HCT116 (cell line): ENCODE data around the gene PRKCZ. TPM values are rescaled to one million over a fixed set of nuclear protein-coding genes. Genes with fewer than 3 reads are reported as not detected.
A peak's percentile ranks its signal among the peaks of the same experiment; 100 is the strongest.

Source experiments
- ATAC-seq: fragments of 200-7000 bp; cut with Tn5 transposase; 2 replicates; pipeline ENCODE4 v1.9.1; 2020; ENCODE audit warnings: mild to moderate bottlenecking, moderate library complexity
- BruUV-seq: library from RNA; stranded (reverse); fragments of 400-500 nt; replicated peaks from 2 replicates; lab custom pipeline; 2021; lab: Mats Ljungman, UMichigan
- CTCF ChIA-PET: fragments of 300-600 bp; sonication (Branson Sonifier 250); formaldehyde crosslinking; loops from one replicate; lab custom pipeline; 2021; ENCODE audit warnings: antibody characterized with exemption; lab: Charles Lee
- POLR2A ChIA-PET: fragments of 300-600, 350-600 bp; sonication (Branson Sonifier 250); formaldehyde crosslinking; loops from one replicate; lab custom pipeline; 2021; ENCODE audit warnings: antibody characterized with exemption; lab: Charles Lee
- RAD21 ChIA-PET, 2 experiments: fragments of 300-600 bp; sonication (Branson Sonifier 250); formaldehyde crosslinking; loops; one replicate each; lab custom pipeline; 2023; ENCODE audit warnings: low total read pairs in 2 of 2; ENCODE audit not compliant: uncharacterized antibody in 2 of 2, unreplicated experiment in 2 of 2, low non-redundant PET in 1 of 2; lab: Charles Lee
- DNase-seq: peaks from one replicate; pipeline ENCODE4 v3.0.0-alpha.2; 2010; ENCODE audit warnings: low read depth, low spot score
- H2AFZ ChIP-seq: fragments of 200-600 bp; shearing (Covaris generic), sonication (generic); 2 replicates; pipeline ENCODE4 v1.6.1; 2017; ENCODE audit warnings: low read depth, mixed run types, mixed read lengths, antibody characterized with exemption, low read length; ENCODE audit not compliant: poor library complexity, severe bottlenecking
- H3K27ac ChIP-seq: 2 replicates; pipeline ENCODE4 v1.5.1; 2012; ENCODE audit warnings: low read depth, low read length
- H3K27me3 ChIP-seq: fragments of 200-600 bp; sonication (generic); 2 replicates; pipeline ENCODE4 v1.6.1; 2016; ENCODE audit warnings: mixed run types, low read length, mixed read lengths; ENCODE audit not compliant: insufficient read depth
- H3K36me3 ChIP-seq, 2 experiments: fragments of 200-500 bp in 1 of 2; fragments of 200-600 bp in 1 of 2; sonication (Bioruptor generic) in 1 of 2; sonication (generic) in 1 of 2; 2 replicates each; pipeline versions ENCODE4 v1.5.1 to v1.6.1; 2014 to 2016; ENCODE audit warnings: low read length in 2 of 2, inconsistent platforms in 1 of 2, mixed read lengths in 1 of 2, mixed run types in 1 of 2; ENCODE audit not compliant: insufficient read depth in 2 of 2, control insufficient read depth in 1 of 2
- H3K4me1 ChIP-seq, 2 experiments: fragments of 200-600 bp in 1 of 2; sonication (generic) in 1 of 2; 2 replicates each; pipeline versions ENCODE4 v1.5.1 to v1.6.1; 2012 to 2017; ENCODE audit warnings: low read length in 2 of 2, inconsistent platforms in 1 of 2, mild to moderate bottlenecking in 1 of 2, mixed read lengths in 1 of 2, mixed run types in 1 of 2, moderate library complexity in 1 of 2; ENCODE audit not compliant: insufficient read depth in 2 of 2, control insufficient read depth in 1 of 2
- H3K4me2 ChIP-seq: fragments of 200-600 bp; sonication (generic); 2 replicates; pipeline ENCODE4 v1.6.1; 2017; ENCODE audit warnings: mixed run types, low read length, mixed read lengths
- H3K4me3 ChIP-seq, 2 experiments: fragments of 200-600 bp in 1 of 2; sonication (generic) in 1 of 2; replicated peaks in 1 of 2; 2 replicates each; pipeline ENCODE4 v1.5.1; 2011 to 2016; ENCODE audit warnings: low read length in 2 of 2, control low read depth in 1 of 2, low read depth in 1 of 2, mild to moderate bottlenecking in 1 of 2, mixed read lengths in 1 of 2, mixed run types in 1 of 2
- H3K79me2 ChIP-seq: fragments of 200-600 bp; sonication (generic); 2 replicates; pipeline ENCODE4 v1.6.1; 2017; ENCODE audit warnings: mild to moderate bottlenecking, mixed run types, low read length, moderate library complexity, mixed read lengths; ENCODE audit not compliant: insufficient read depth
- H3K9ac ChIP-seq: fragments of 200-600 bp; sonication (generic); 2 replicates; pipeline ENCODE4 v1.6.1; 2016; ENCODE audit warnings: low read length, mixed read lengths
- H3K9me2 ChIP-seq: fragments of 200-600 bp; sonication (generic), shearing (Covaris generic); 2 replicates; pipeline ENCODE4 v1.6.1; 2017; ENCODE audit warnings: mixed run types, mild to moderate bottlenecking, moderate library complexity; ENCODE audit not compliant: insufficient read depth
- H3K9me3 ChIP-seq, 2 experiments: fragments of 200-500 bp in 1 of 2; fragments of 200-600 bp in 1 of 2; sonication (Bioruptor generic) in 1 of 2; sonication (generic) in 1 of 2; 2 replicates each; pipeline ENCODE4 v1.6.1; 2014 to 2017; ENCODE audit warnings: low read length in 2 of 2, mixed read lengths in 2 of 2, inconsistent platforms in 1 of 2, low read depth in 1 of 2, mild to moderate bottlenecking in 1 of 2, mixed run types in 1 of 2, moderate library complexity in 1 of 2; ENCODE audit not compliant: control insufficient read depth in 1 of 2, insufficient read depth in 1 of 2
- H4K20me1 ChIP-seq: fragments of 200-600 bp; sonication (generic), shearing (Covaris generic); 2 replicates; pipeline ENCODE4 v1.6.1; 2017; ENCODE audit warnings: mixed run types, mild to moderate bottlenecking, moderate library complexity; ENCODE audit not compliant: insufficient read depth
- CBX3 ChIP-seq: IDR thresholded peaks from 2 replicates; pipeline ENCODE4 v1.6.1; 2012; ENCODE audit warnings: low read depth
- CEBPB ChIP-seq: IDR thresholded peaks from 2 replicates; pipeline ENCODE4 v1.6.1; 2012; ENCODE audit warnings: low read depth
- EZH2phosphoT487 ChIP-seq: fragments of 200-600 bp; IDR thresholded peaks from 2 replicates; pipeline ENCODE4 v1.6.1; 2018; ENCODE audit warnings: antibody characterized with exemption, borderline replicate concordance
- RAD21 ChIP-seq: IDR thresholded peaks from 2 replicates; pipeline ENCODE4 v1.6.1; 2012; ENCODE audit warnings: low read depth, mild to moderate bottlenecking
- SIN3A ChIP-seq: IDR thresholded peaks from 2 replicates; pipeline ENCODE4 v1.6.1; 2012; ENCODE audit warnings: low read depth
- ZNF274 ChIP-seq: fragments of 200-500 bp; sonication (Bioruptor generic); IDR thresholded peaks from 2 replicates; pipeline ENCODE4 v1.6.1; 2014; ENCODE audit warnings: mild to moderate bottlenecking, low read depth, low read length, inconsistent platforms
- intact Hi-C: fragments of 100-400 bp; cut with micrococcal nuclease; formaldehyde crosslinking; loops from 2 replicates; pipeline ENCODE4 v1.10.0; 2022
- total RNA-seq: library from RNA; stranded (reverse); gene quantifications from one replicate; pipeline ENCODE4 v1.2.1, GENCODE V29; 2021; ENCODE audit not compliant: unreplicated experiment
- TF ChIP-seq, protein P1 (sequence below): IDR thresholded peaks from 2 replicates; pipeline ENCODE4 v1.6.1; 2011; ENCODE audit warnings: mild to moderate bottlenecking, low read length, moderate library complexity; ENCODE audit not compliant: insufficient replicate concordance; ENCODE audit errors: extremely low read depth

The PRKCZ gene
- total RNA-seq, 1 experiment from 2014 or later = 46.8 TPM

DNA sequence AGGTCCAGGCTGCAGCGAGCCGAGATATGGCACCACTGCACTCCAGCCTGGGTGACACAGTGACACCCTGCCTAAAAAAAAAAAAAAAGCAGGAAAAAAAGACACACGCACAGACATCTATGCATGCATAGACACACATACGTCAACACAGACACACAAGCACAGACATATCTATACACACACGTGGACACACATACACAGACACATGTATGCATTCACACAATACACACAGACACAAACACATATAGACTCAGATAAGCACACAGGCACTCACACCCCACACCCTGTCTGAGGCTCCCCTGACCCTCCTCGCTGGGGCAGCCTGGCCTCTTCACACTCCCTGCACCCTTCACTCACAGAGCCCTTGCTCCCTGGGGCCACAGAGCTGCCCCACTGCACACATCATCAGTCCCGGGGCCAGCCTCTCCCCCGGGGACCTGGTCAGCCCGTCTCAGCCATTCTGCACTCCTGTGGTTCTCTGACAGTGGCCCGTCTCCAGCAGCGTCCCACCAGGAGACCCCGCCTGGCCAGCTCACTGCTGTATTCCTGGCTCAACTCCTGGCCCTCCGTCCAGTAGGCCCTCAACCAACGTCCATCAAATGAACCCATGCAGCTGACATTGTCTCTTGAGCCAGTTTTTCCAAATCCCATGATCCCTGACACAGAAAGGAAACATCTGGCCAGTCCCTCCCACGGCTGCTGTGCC is 4.6 kb upstream of the PRKCZ start:
- ChIA-PET CTCF (interaction anchor here (0.9 to 4.1 kb wide), 19 partner anchors 9 to 187 kb away, joined by 3 to 70 read pairs (median 4); partner anchors contain the start of genes GABRD and TMEM52), POLR2A (interaction anchor here (1.3 kb wide), 1 partner anchor 137 kb away, joined by 3 read pairs; no protein-coding TSS in a partner anchor), RAD21 (interaction anchor here (0.7 to 2.6 kb wide), 7 partner anchors 15 to 101 kb away, joined by 3 to 11 read pairs (median 5); no protein-coding TSS in a partner anchor)
- Histone ChIP-seq H2AFZ (no peak overlapping the region), H3K27ac (no peak overlapping the region), H3K4me3 (no peak overlapping the region), H3K4me1 (peaks cover 18 to 41% of the 10 kb centered on the region in 2 experiments), H3K27me3 (no peaks in the 10 kb centered on the region), H3K9me3 (no peaks in the 10 kb centered on the region), H3K79me2 (peaks cover under 1% of the 10 kb centered on the region; the same call in 1 of the 2 replicates), H4K20me1 (no peaks in the 10 kb centered on the region), H3K36me3 (no peaks in the 10 kb centered on the region), H3K9me2 (no peaks in the 10 kb centered on the region)
- DNase-seq (no peak), ATAC-seq (no peak)
- intact Hi-C loops = loop anchor here (1.0 to 5.0 kb wide), 3 partner anchors 85 to 138 kb away; no protein-coding TSS in a partner anchor
- no TSS peak for BruUV-seq
- TF ChIP-seq ZNF274 (no peak), CBX3 (no peak), SIN3A (no peak), CEBPB (no peak), RAD21 (no peak), EZH2phosphoT487 (no peak)
- TF ChIP-seq, protein P1, sequence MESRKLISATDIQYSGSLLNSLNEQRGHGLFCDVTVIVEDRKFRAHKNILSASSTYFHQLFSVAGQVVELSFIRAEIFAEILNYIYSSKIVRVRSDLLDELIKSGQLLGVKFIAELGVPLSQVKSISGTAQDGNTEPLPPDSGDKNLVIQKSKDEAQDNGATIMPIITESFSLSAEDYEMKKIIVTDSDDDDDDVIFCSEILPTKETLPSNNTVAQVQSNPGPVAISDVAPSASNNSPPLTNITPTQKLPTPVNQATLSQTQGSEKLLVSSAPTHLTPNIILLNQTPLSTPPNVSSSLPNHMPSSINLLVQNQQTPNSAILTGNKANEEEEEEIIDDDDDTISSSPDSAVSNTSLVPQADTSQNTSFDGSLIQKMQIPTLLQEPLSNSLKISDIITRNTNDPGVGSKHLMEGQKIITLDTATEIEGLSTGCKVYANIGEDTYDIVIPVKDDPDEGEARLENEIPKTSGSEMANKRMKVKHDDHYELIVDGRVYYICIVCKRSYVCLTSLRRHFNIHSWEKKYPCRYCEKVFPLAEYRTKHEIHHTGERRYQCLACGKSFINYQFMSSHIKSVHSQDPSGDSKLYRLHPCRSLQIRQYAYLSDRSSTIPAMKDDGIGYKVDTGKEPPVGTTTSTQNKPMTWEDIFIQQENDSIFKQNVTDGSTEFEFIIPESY = no peak
- TF ChIP-seq, all 23 proteins: peak for 0
- H3K9ac ChIP-seq = no peak overlapping the region; the same call in 1 of the 2 replicates
- peak overlapping the region; percentile 58 for H3K4me2 ChIP-seq
